DOHH2 (cell line): ENCODE results near the gene COL27A1.
"Not testable (repeated sequence)": the region's sequence is repeated elsewhere in the genome, so short reads cannot be mapped to it uniquely, and the experiment has no call there.

Experiments
- CTCF ChIP-seq: fragments of 200-600 bp; sonication (generic); IDR thresholded peaks from one replicate; pipeline ENCODE4 v1.5.1; 2014; ENCODE audit warnings: antibody characterized with exemption, mild to moderate bottlenecking, low read depth, low read length; ENCODE audit not compliant: poor library complexity, severe bottlenecking
- EZH2phosphoT487 ChIP-seq: fragments of 200-600 bp; sonication (generic); IDR thresholded peaks from 2 replicates; pipeline ENCODE4 v1.6.1; 2017; ENCODE audit warnings: borderline replicate concordance, mild to moderate bottlenecking, antibody characterized with exemption, low read length, moderate library complexity, mixed read lengths

GRCh38 chr9:114323849-114324248 lies 168.5 kb downstream of the COL27A1 start:
- TF ChIP-seq CTCF, EZH2phosphoT487: not testable (repeated sequence)
